ENCODE results near the gene GRAMD2A. TPM values are rescaled to one million over a fixed set of nuclear protein-coding genes. Genes with fewer than 3 reads are reported as not detected.

GRAMD2A gene
- total RNA-seq, 1 experiment from 2014 or later = 1.3 TPM

DNA sequence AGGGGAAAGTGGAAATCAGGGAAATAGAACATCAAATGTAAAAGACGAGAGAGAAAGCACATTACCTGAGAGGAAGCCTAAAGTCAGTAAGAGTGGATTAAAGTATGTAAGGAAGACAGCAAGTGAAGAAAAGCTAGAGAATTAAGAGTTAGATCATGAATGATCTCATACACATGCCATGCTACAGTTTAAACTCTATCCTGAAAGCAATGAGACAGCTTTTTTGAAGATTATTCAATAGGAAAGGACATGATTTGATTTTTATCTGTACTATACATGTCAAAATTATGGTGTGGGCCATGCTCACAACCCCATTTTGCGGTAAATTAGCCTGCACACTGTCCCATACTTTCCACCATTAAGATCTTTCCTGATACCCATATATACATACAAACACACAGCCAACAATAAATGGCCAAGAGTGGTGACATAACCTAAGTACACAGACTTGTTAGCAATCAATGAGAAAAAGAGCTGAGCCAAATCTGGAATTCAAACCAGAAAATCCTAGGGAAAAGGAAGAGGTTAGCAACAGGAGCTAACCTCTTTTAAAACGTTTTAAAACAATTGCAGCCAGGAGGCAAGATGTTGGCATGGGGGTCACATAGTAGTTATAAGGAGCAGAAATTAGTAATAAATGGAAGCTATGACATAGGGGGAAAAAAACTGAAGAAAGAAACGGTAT is 84.1 kb downstream of the GRAMD2A start:
- H3K36me3 Mint-ChIP-seq (ENCODE audit: insufficient read depth in 1 of 3, low read depth in 3 of 3) = 0 out of 7 replicates have a peak, but pooled peaks cover 0 to 1% (median 0%) of the 10 kb centered on the region in 3 experiments
- Histone ChIP-seq H3K14ac (ENCODE audit: insufficient read depth, low read length) (no peak overlapping the region), H3K23ac (ENCODE audit: insufficient read length, low read depth, low read length) (no peak overlapping the region), H3K27ac (ENCODE audit: insufficient read length, low read depth, low read length) (no peak overlapping the region), H2AFZ (ENCODE audit: low read length) (no peak overlapping the region), H3K9me3 (ENCODE audit: control insufficient read depth, low read depth, low read length) (no peaks in the 10 kb centered on the region), H3T11ph (ENCODE audit: low read length) (no peak overlapping the region), H4K20me1 (ENCODE audit: control insufficient read depth, insufficient read depth, insufficient read length) (peaks cover 3% of the 10 kb centered on the region), H2BK5ac (ENCODE audit: insufficient read length, low read length) (no peak overlapping the region), H3K4me1 (ENCODE audit: insufficient read depth, low read length) (0 out of 2 replicates have a peak, but pooled peaks cover 2% of the 10 kb centered on the region), H3K56ac (ENCODE audit: insufficient read length, low read depth, low read length) (no peak overlapping the region), H3K79me1 (ENCODE audit: insufficient read depth, low read depth, low read length, poor library complexity, severe bottlenecking) (no peaks in the 10 kb centered on the region), H3K9ac (ENCODE audit: extremely low read depth, insufficient read length, low read length) (no peak overlapping the region), H4K8ac (replicated peaks; ENCODE audit: insufficient read length, low read depth, low read length) (no peak overlapping the region), H3K4me2 (ENCODE audit: insufficient read depth, insufficient read length, low read length) (no peak overlapping the region), H2AK5ac (ENCODE audit: insufficient read length, low read length) (no peak overlapping the region), H3K4ac (ENCODE audit: low read depth, low read length) (no peak overlapping the region), H3K79me2 (ENCODE audit: insufficient read depth, low read length) (no peaks in the 10 kb centered on the region), H2BK12ac (ENCODE audit: insufficient read length, low read depth, low read length) (no peak overlapping the region), H2BK20ac (ENCODE audit: low read depth, low read length, poor library complexity, severe bottlenecking) (no peak overlapping the region), H3K18ac (ENCODE audit: insufficient read length, low read depth, low read length) (no peak overlapping the region), H2BK15ac (ENCODE audit: low read depth, low read length) (no peak overlapping the region), H2BK120ac (ENCODE audit: low read depth, low read length, poor library complexity, severe bottlenecking) (no peak overlapping the region), H3K23me2 (ENCODE audit: insufficient read length, low read depth, low read length, poor library complexity, severe bottlenecking) (peaks cover 7% of the 10 kb centered on the region), H3K27me3 (ENCODE audit: insufficient read depth, low read length) (no peaks in the 10 kb centered on the region), H4K91ac (ENCODE audit: insufficient read length, low read depth, low read length) (no peak overlapping the region), H4K5ac (ENCODE audit: insufficient read length, low read depth, low read length) (no peak overlapping the region)
- TF ChIP-seq, protein P1, sequence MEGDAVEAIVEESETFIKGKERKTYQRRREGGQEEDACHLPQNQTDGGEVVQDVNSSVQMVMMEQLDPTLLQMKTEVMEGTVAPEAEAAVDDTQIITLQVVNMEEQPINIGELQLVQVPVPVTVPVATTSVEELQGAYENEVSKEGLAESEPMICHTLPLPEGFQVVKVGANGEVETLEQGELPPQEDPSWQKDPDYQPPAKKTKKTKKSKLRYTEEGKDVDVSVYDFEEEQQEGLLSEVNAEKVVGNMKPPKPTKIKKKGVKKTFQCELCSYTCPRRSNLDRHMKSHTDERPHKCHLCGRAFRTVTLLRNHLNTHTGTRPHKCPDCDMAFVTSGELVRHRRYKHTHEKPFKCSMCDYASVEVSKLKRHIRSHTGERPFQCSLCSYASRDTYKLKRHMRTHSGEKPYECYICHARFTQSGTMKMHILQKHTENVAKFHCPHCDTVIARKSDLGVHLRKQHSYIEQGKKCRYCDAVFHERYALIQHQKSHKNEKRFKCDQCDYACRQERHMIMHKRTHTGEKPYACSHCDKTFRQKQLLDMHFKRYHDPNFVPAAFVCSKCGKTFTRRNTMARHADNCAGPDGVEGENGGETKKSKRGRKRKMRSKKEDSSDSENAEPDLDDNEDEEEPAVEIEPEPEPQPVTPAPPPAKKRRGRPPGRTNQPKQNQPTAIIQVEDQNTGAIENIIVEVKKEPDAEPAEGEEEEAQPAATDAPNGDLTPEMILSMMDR (conservative IDR thresholded peaks at IDR 0.05) = no peak
- H3K9me3 Mint-ChIP-seq = no peaks in the 10 kb centered on the region
- peaks cover 11% of the 10 kb centered on the region in 2 experiments for H3K4me1 Mint-ChIP-seq
- DNase-seq = no peak
- H3K4me3 Mint-ChIP-seq = no peak overlapping the region
- WGBS (ENCODE audit: extremely low coverage, insufficient read length, low lambda C conversion rate) = no CpG with 5 or more reads among the region's 4 CpGs
- no peaks in the 10 kb centered on the region for H3K27me3 Mint-ChIP-seq (ENCODE audit: low read depth)
- no peak overlapping the region for H3K27ac Mint-ChIP-seq
